Measurements from ENCODE around the gene TGFBRAP1. TPM values are rescaled to one million over a fixed set of nuclear protein-coding genes. Genes with fewer than 3 reads are reported as not detected.
"Not testable (repeated sequence)": the region's sequence is repeated elsewhere in the genome, so short reads cannot be mapped to it uniquely, and the experiment has no call there.

Gene TGFBRAP1
- total RNA-seq, 1 experiment from 2014 or later = 26.5 TPM

GRCh38 chr2:105329197-105329554 lies 359 bp downstream of the TGFBRAP1 start:
- TF ChIP-seq EZH2phosphoT487 (IDR thresholded peaks at IDR 0.05; ENCODE audit: borderline replicate concordance, low read length) = no peak
- Histone ChIP-seq H3K79me2 (ENCODE audit: low read length) (peaks cover 58% of the 10 kb centered on the region), H3K4me1 (ENCODE audit: insufficient read depth, low read length) (peaks cover 55% of the 10 kb centered on the region), H3K9me2 (replicated peaks; ENCODE audit: low read length) (no peaks in the 10 kb centered on the region), H3K9ac (ENCODE audit: low read length) (peak overlapping the region; percentile 60), H3K4me2 (ENCODE audit: low read length) (peak overlapping the region; percentile 87), H2AFZ (ENCODE audit: low read length) (peak overlapping the region; percentile 57), H3K9me3 (ENCODE audit: low read length) (no peaks in the 10 kb centered on the region), H3K27ac (ENCODE audit: low read length) (0 out of 2 replicates have a peak overlapping the region, but pooled peaks have one; percentile 7), H3K27me3 (ENCODE audit: low read length) (no peaks in the 10 kb centered on the region), H3F3A (ENCODE audit: low read length, unreplicated experiment) (no peaks in the 10 kb centered on the region), H3K4me3 (ENCODE audit: low read length) (peak overlapping the region; percentile 76), H4K20me1 (ENCODE audit: low read length) (no peaks in the 10 kb centered on the region), H3K36me3 (ENCODE audit: low read depth, low read length) (peaks cover 3% of the 10 kb centered on the region; the same call in 1 of the 2 replicates)
- POLR2A ChIA-PET (ENCODE audit: unreplicated experiment) = interaction anchor here (0.6 kb wide), 1 partner anchor 387 kb away, joined by 4 read pairs; no protein-coding TSS in a partner anchor
- CTCF ChIA-PET = no interaction called here
- ATAC-seq (peak; percentile 6), DNase-seq (no peak)
- intact Hi-C loops (cut with micrococcal nuclease) = loop anchor here (5.0 kb wide), 1 partner anchor 37 kb away; no protein-coding TSS in a partner anchor
- BruUV-seq (replicated peaks) = no TSS peak

DNA sequence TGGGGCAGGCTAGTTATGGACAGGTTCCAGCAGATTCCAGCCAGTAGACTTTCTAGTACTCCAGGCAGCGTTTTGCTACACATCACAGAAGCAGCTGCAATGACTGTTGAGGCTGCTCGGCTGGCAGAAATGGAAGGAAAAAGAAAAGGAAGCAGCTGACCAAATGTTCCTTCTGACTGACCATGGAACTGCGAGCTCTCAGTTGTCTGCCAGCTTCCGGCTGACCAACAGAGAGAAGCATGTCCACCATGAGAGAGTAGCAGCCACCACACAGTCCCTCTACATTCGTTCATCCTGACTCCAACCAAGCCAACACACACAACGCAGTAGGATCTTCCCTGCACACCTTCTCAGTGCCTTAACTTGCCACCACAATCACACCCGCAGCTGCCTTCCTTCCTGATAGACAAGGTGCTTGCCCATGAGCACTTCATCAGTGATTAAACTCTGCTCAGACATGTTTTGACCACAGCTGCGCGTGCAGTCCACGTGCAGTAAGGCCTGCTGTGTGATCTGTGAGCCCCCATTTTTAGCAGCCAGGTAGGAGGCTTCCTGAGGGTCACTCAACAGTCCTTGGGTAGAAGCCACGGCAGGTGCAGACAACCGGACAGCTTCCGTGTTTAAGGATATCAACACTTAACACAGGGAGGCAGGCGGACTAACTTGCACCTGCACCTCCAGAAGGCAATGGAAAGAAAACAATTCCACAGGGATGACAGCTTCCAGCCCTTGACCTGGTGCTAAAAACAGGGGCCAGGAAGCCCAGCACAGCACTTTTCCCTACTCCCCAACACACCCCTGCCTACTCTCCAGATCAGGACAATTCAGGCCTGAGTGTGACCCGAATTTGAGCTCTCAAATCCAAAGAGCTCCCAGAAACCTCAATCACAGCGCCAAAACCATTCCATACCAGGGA lies 996 bp downstream of the TGFBRAP1 start:
- peaks cover 55% of the 10 kb centered on the region for H3K4me1 ChIP-seq (ENCODE audit: insufficient read depth, low read length)
- H2AFZ ChIP-seq (ENCODE audit: low read length) = peak overlapping the region; percentile 57
- TSS peak; percentile 19 for BruUV-seq (replicated peaks)
- no peaks in the 10 kb centered on the region for H3F3A ChIP-seq (ENCODE audit: low read length, unreplicated experiment)
- TF ChIP-seq EZH2phosphoT487 (IDR thresholded peaks at IDR 0.05; ENCODE audit: borderline replicate concordance, low read length) = no peak
- no peak for TF ChIP-seq CTCF (conservative IDR thresholded peaks at IDR 0.05; ENCODE audit: low read depth, low read length)
- TF ChIP-seq EZH2 (IDR thresholded peaks at IDR 0.05; ENCODE audit: low read length, unreplicated experiment) = no peak
- H3K27ac ChIP-seq (ENCODE audit: low read length) = 0 out of 2 replicates have a peak overlapping the region, but pooled peaks have one; percentile 7
- H3K79me2 ChIP-seq (ENCODE audit: low read length) = peaks cover 64% of the 10 kb centered on the region
- no peaks in the 10 kb centered on the region for H4K20me1 ChIP-seq (ENCODE audit: low read length)
- ATAC-seq = peak; percentile 6
- no peaks in the 10 kb centered on the region for H3K9me2 ChIP-seq (replicated peaks; ENCODE audit: low read length)
- peak overlapping the region; percentile 87 for H3K4me2 ChIP-seq (ENCODE audit: low read length)
- CTCF ChIA-PET = no interaction called here
- H3K27me3 ChIP-seq (ENCODE audit: low read length) = no peaks in the 10 kb centered on the region
- peak overlapping the region; percentile 60 for H3K9ac ChIP-seq (ENCODE audit: low read length)
- POLR2A ChIA-PET (ENCODE audit: unreplicated experiment) = interaction anchor here (0.6 to 0.7 kb wide), 2 partner anchors 249 to 386 kb away, joined by 3 to 4 read pairs; no protein-coding TSS in a partner anchor
- no peaks in the 10 kb centered on the region for H3K9me3 ChIP-seq (ENCODE audit: low read length)
- intact Hi-C loops (cut with micrococcal nuclease) = loop anchor here (5.0 kb wide), 1 partner anchor 36 kb away; no protein-coding TSS in a partner anchor
- peak; percentile 30 for DNase-seq
- H3K4me3 ChIP-seq (ENCODE audit: low read length) = peak overlapping the region; percentile 76
- peaks cover 3% of the 10 kb centered on the region; the same call in 1 of the 2 replicates for H3K36me3 ChIP-seq (ENCODE audit: low read depth, low read length)

DNA sequence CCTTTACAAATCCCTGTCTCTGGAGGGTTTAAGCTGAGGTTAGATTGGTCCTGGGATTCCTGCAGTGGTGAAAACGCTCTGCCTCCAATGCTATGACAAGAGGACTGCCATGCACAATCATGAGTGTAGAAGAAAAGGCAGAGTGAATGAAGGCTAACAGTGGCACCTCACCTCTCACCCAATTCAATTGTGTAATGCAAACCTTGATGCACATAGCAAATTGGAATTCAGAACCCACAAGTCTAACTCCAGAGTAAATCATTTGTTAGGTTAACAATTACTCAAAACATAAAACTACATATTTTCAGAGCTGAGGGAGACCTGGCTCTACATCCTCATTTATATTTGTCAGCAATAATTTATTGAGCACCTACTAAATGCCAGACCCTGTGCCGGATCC lies 1.8 kb downstream of the TGFBRAP1 start:
- ChIA-PET CTCF (no interaction called here), POLR2A (ENCODE audit: unreplicated experiment) (no interaction called here)
- Histone ChIP-seq H3K4me2 (ENCODE audit: low read length) (peak overlapping the region; percentile 87), H3K27me3 (ENCODE audit: low read length) (no peaks in the 10 kb centered on the region), H3K36me3 (ENCODE audit: low read depth, low read length) (peaks cover 3% of the 10 kb centered on the region; the same call in 1 of the 2 replicates), H3K9ac (ENCODE audit: low read length) (no peak overlapping the region), H2AFZ (ENCODE audit: low read length) (no peak overlapping the region), H3K9me2 (replicated peaks; ENCODE audit: low read length) (no peaks in the 10 kb centered on the region), H3K4me3 (ENCODE audit: low read length) (no peak overlapping the region; the same call in 1 of the 2 replicates), H3K79me2 (ENCODE audit: low read length) (peaks cover 72% of the 10 kb centered on the region), H4K20me1 (ENCODE audit: low read length) (no peaks in the 10 kb centered on the region), H3K9me3 (ENCODE audit: low read length) (no peaks in the 10 kb centered on the region), H3K27ac (ENCODE audit: low read length) (no peak overlapping the region), H3F3A (ENCODE audit: low read length, unreplicated experiment) (no peaks in the 10 kb centered on the region), H3K4me1 (ENCODE audit: insufficient read depth, low read length) (peaks cover 55% of the 10 kb centered on the region)
- TF ChIP-seq CTCF (conservative IDR thresholded peaks at IDR 0.05; ENCODE audit: low read depth, low read length) (no peak), EZH2phosphoT487 (IDR thresholded peaks at IDR 0.05; ENCODE audit: borderline replicate concordance, low read length) (no peak), EZH2 (IDR thresholded peaks at IDR 0.05; ENCODE audit: low read length, unreplicated experiment) (no peak)
- intact Hi-C loops (cut with micrococcal nuclease) = loop anchor here (5.0 kb wide), 1 partner anchor 35 kb away; no protein-coding TSS in a partner anchor
- BruUV-seq (replicated peaks) = no TSS peak
- DNase-seq = peak; percentile 43
- ATAC-seq = no peak

DNA sequence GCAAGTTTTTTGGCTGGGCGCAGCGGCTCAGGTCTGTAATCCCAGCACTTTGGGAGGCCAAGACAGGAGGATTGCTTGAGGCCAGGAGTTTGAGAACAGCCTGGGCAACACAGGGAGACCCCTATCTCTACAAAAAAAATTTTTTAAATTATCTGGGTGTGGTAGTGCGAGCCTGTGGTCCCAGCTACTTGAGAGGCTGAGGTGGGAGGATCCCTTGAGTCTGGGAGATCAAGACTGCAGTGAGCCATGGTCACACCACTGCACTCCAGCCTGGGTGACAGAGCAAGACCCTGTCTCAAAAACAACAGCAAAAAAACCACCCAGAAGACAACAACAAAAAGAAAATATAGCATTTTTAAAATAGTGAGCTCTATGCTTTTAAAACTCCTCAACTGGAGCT lies 2.3 kb downstream of the TGFBRAP1 start:
- intact Hi-C loops (cut with micrococcal nuclease) = loop anchor here (5.0 kb wide), 1 partner anchor 35 kb away; no protein-coding TSS in a partner anchor
- H3K9me3 ChIP-seq (ENCODE audit: low read length); H3K4me3 ChIP-seq (ENCODE audit: low read length); H3K9me2 ChIP-seq (replicated peaks; ENCODE audit: low read length); BruUV-seq (replicated peaks); H3K27ac ChIP-seq (ENCODE audit: low read length); H2AFZ ChIP-seq (ENCODE audit: low read length); DNase-seq; CTCF ChIA-PET; ATAC-seq; H4K20me1 ChIP-seq (ENCODE audit: low read length); H3K27me3 ChIP-seq (ENCODE audit: low read length); H3K9ac ChIP-seq (ENCODE audit: low read length); H3F3A ChIP-seq (ENCODE audit: low read length, unreplicated experiment); POLR2A ChIA-PET (ENCODE audit: unreplicated experiment); H3K36me3 ChIP-seq (ENCODE audit: low read depth, low read length): not testable (repeated sequence)
- Histone ChIP-seq H3K4me1 (ENCODE audit: insufficient read depth, low read length) (peaks cover 58% of the 10 kb centered on the region), H3K4me2 (ENCODE audit: low read length) (peak overlapping the region; percentile 87), H3K79me2 (ENCODE audit: low read length) (peaks cover 77% of the 10 kb centered on the region)

Measured in PC-3 (cell line).